Measurements from ENCODE around the gene PRDM11. TPM values are rescaled to one million over a fixed set of nuclear protein-coding genes. Genes with fewer than 3 reads are reported as not detected.

The PRDM11 gene
- total and polyA plus RNA-seq, 4 experiments from 2014 or later, result 0.30 to 8.5 (median 4.4) TPM

GRCh38 chr11:45168366-45169130, 22.1 kb downstream of the PRDM11 start:
- ChIA-PET CTCF (ENCODE audit: partially characterized antibody) (no interaction called here), POLR2A (ENCODE audit: partially characterized antibody) (no interaction called here)
- Histone ChIP-seq H3K27me3 (ENCODE audit: insufficient read depth, low read length) (no peaks in the 10 kb centered on the region), H3K4me3 (ENCODE audit: low read length in 2 of 2) (no peak overlapping the region), H3K27ac (ENCODE audit: low read depth, low read length) (no peak overlapping the region), H3K36me3 (ENCODE audit: insufficient read depth, low read length) (no peaks in the 10 kb centered on the region), H3K9me3 (ENCODE audit: control insufficient read depth in 1 of 2, low read length in 2 of 2) (no peaks in the 10 kb centered on the region), H3K4me1 (ENCODE audit: insufficient read depth, low read length) (no peaks in the 10 kb centered on the region)
- Mint-ChIP-seq H3K9me3 (no peaks in the 10 kb centered on the region), H3K36me3 (peaks cover 0 to 4% of the 10 kb centered on the region in 2 donors), H3K4me3 (no peak overlapping the region), H3K27ac (peak overlapping the region in 1 of 7 donors; percentile 47), H3K27me3 (no peaks in the 10 kb centered on the region), H3K4me1 (peaks cover 0 to 14% (median 6%) of the 10 kb centered on the region in 4 donors)
- intact Hi-C loops (cut with micrococcal nuclease), result no loop called here
- DNase-seq, result no peak

GRCh38 chr11:45169310-45170072, 23.1 kb downstream of the PRDM11 start:
- ChIA-PET CTCF (ENCODE audit: partially characterized antibody) (no interaction called here), POLR2A (ENCODE audit: partially characterized antibody) (no interaction called here)
- H3K9me3 Mint-ChIP-seq, result no peaks in the 10 kb centered on the region
- no peaks in the 10 kb centered on the region for H3K27me3 ChIP-seq (ENCODE audit: insufficient read depth, low read length)
- DNase-seq, result no peak
- peak overlapping the region in 1 of 7 donors; percentile 5 for H3K27ac Mint-ChIP-seq
- intact Hi-C loops (cut with micrococcal nuclease), result no loop called here
- no peak overlapping the region for H3K4me3 ChIP-seq (ENCODE audit: low read length in 2 of 2)
- H3K36me3 ChIP-seq (ENCODE audit: insufficient read depth, low read length), result no peaks in the 10 kb centered on the region
- no peaks in the 10 kb centered on the region for H3K9me3 ChIP-seq (ENCODE audit: control insufficient read depth in 1 of 2, low read length in 2 of 2)
- H3K27ac ChIP-seq (ENCODE audit: low read depth, low read length), result no peak overlapping the region
- H3K4me1 Mint-ChIP-seq, result peaks cover 0 to 14% (median 6%) of the 10 kb centered on the region in 4 donors
- no peaks in the 10 kb centered on the region for H3K4me1 ChIP-seq (ENCODE audit: insufficient read depth, low read length)
- peaks cover 0 to 4% of the 10 kb centered on the region in 2 donors for H3K36me3 Mint-ChIP-seq
- no peak overlapping the region for H3K4me3 Mint-ChIP-seq
- peaks cover 0 to 2% of the 10 kb centered on the region in 2 donors for H3K27me3 Mint-ChIP-seq

- Histone ChIP-seq H3K36me3 (ENCODE audit: insufficient read depth, low read length) (no peaks in the 10 kb centered on the region), H3K4me1 (ENCODE audit: insufficient read depth, low read length) (no peaks in the 10 kb centered on the region), H3K27me3 (ENCODE audit: insufficient read depth, low read length) (no peaks in the 10 kb centered on the region), H3K4me3 (ENCODE audit: low read length in 2 of 2) (no peak overlapping the region), H3K27ac (ENCODE audit: low read depth, low read length) (no peak overlapping the region), H3K9me3 (ENCODE audit: control insufficient read depth in 1 of 2, low read length in 2 of 2) (no peaks in the 10 kb centered on the region)
- no peak overlapping the region for H3K4me3 Mint-ChIP-seq
- ChIA-PET CTCF (ENCODE audit: partially characterized antibody) (no interaction called here), POLR2A (ENCODE audit: partially characterized antibody) (no interaction called here)
- H3K27ac Mint-ChIP-seq, result no peak overlapping the region
- H3K4me1 Mint-ChIP-seq, result peaks cover 0 to 14% (median 6%) of the 10 kb centered on the region in 4 donors
- H3K9me3 Mint-ChIP-seq, result no peaks in the 10 kb centered on the region
- peaks cover 0 to 2% of the 10 kb centered on the region in 2 donors for H3K27me3 Mint-ChIP-seq
- DNase-seq, result no peak
- H3K36me3 Mint-ChIP-seq, result peaks cover 0 to 4% of the 10 kb centered on the region in 2 donors
- intact Hi-C loops (cut with micrococcal nuclease), result no loop called here
These were observed 24.0 kb downstream of the PRDM11 start for GRCh38 chr11:45170484-45170883.

GRCh38 chr11:45171550-45171949, 25.1 kb downstream of the PRDM11 start:
- Mint-ChIP-seq H3K36me3 (peaks cover 0 to 4% of the 10 kb centered on the region in 2 donors), H3K4me3 (no peak overlapping the region), H3K4me1 (peaks cover 0 to 14% (median 5%) of the 10 kb centered on the region in 4 donors), H3K27me3 (peaks cover 0 to 2% of the 10 kb centered on the region in 2 donors), H3K27ac (no peak overlapping the region), H3K9me3 (no peaks in the 10 kb centered on the region)
- no peak overlapping the region for H3K4me3 ChIP-seq (ENCODE audit: low read length in 2 of 2)
- no peaks in the 10 kb centered on the region for H3K4me1 ChIP-seq (ENCODE audit: insufficient read depth, low read length)
- H3K9me3 ChIP-seq (ENCODE audit: control insufficient read depth in 1 of 2, low read length in 2 of 2), result no peaks in the 10 kb centered on the region
- DNase-seq, result no peak
- intact Hi-C loops (cut with micrococcal nuclease), result no loop called here
- no peak overlapping the region for H3K27ac ChIP-seq (ENCODE audit: low read depth, low read length)
- CTCF ChIA-PET (ENCODE audit: partially characterized antibody), result no interaction called here
- H3K36me3 ChIP-seq (ENCODE audit: insufficient read depth, low read length), result no peaks in the 10 kb centered on the region
- POLR2A ChIA-PET (ENCODE audit: partially characterized antibody), result no interaction called here
- no peaks in the 10 kb centered on the region for H3K27me3 ChIP-seq (ENCODE audit: insufficient read depth, low read length)

GRCh38 chr11:45173064-45173463, 26.6 kb downstream of the PRDM11 start:
- Mint-ChIP-seq H3K27ac (no peak overlapping the region), H3K9me3 (no peaks in the 10 kb centered on the region), H3K27me3 (peaks cover 2% of the 10 kb centered on the region in 2 donors), H3K4me1 (peaks cover 0 to 14% (median 3%) of the 10 kb centered on the region in 4 donors), H3K4me3 (no peak overlapping the region), H3K36me3 (peaks cover 0 to 4% of the 10 kb centered on the region in 2 donors)
- no peak overlapping the region for H3K4me3 ChIP-seq (ENCODE audit: low read length in 2 of 2)
- no peaks in the 10 kb centered on the region for H3K27me3 ChIP-seq (ENCODE audit: insufficient read depth, low read length)
- no peaks in the 10 kb centered on the region for H3K9me3 ChIP-seq (ENCODE audit: control insufficient read depth in 1 of 2, low read length in 2 of 2)
- POLR2A ChIA-PET (ENCODE audit: partially characterized antibody), result no interaction called here
- CTCF ChIA-PET (ENCODE audit: partially characterized antibody), result no interaction called here
- H3K36me3 ChIP-seq (ENCODE audit: insufficient read depth, low read length), result no peaks in the 10 kb centered on the region
- intact Hi-C loops (cut with micrococcal nuclease), result no loop called here
- no peak overlapping the region for H3K27ac ChIP-seq (ENCODE audit: low read depth, low read length)
- DNase-seq, result no peak
- H3K4me1 ChIP-seq (ENCODE audit: insufficient read depth, low read length), result no peaks in the 10 kb centered on the region

GRCh38 chr11:45174168-45174835, 27.9 kb downstream of the PRDM11 start:
- no peak overlapping the region for H3K4me3 Mint-ChIP-seq
- Histone ChIP-seq H3K4me1 (ENCODE audit: insufficient read depth, low read length) (peaks cover under 1% of the 10 kb centered on the region), H3K27me3 (ENCODE audit: insufficient read depth, low read length) (peaks cover 5% of the 10 kb centered on the region), H3K36me3 (ENCODE audit: insufficient read depth, low read length) (no peaks in the 10 kb centered on the region), H3K9me3 (ENCODE audit: control insufficient read depth in 1 of 2, low read length in 2 of 2) (no peaks in the 10 kb centered on the region), H3K27ac (ENCODE audit: low read depth, low read length) (no peak overlapping the region), H3K4me3 (ENCODE audit: low read length in 2 of 2) (no peak overlapping the region)
- peaks cover 5 to 26% (median 7%) of the 10 kb centered on the region in 4 donors for H3K4me1 Mint-ChIP-seq
- CTCF ChIA-PET (ENCODE audit: partially characterized antibody), result interaction anchor here (1.4 kb wide), 1 partner anchor 12 kb away, joined by 3 read pairs; no protein-coding TSS in a partner anchor
- POLR2A ChIA-PET (ENCODE audit: partially characterized antibody), result no interaction called here
- H3K9me3 Mint-ChIP-seq, result no peaks in the 10 kb centered on the region
- peaks cover 8 to 13% of the 10 kb centered on the region in 2 donors for H3K27me3 Mint-ChIP-seq
- H3K27ac Mint-ChIP-seq, result no peak overlapping the region
- H3K36me3 Mint-ChIP-seq, result peaks cover 2 to 8% of the 10 kb centered on the region in 2 donors
- intact Hi-C loops (cut with micrococcal nuclease), result no loop called here
- DNase-seq, result no peak

- intact Hi-C loops (cut with micrococcal nuclease), result no loop called here
- Mint-ChIP-seq H3K4me3 (no peak overlapping the region), H3K27me3 (peaks cover 9 to 17% of the 10 kb centered on the region in 2 donors), H3K27ac (no peak overlapping the region), H3K4me1 (peaks cover 9 to 31% (median 12%) of the 10 kb centered on the region in 4 donors), H3K9me3 (no peaks in the 10 kb centered on the region), H3K36me3 (peaks cover 2 to 8% of the 10 kb centered on the region in 2 donors)
- DNase-seq, result no peak
- ChIA-PET CTCF (ENCODE audit: partially characterized antibody) (interaction anchor here (1.4 kb wide), 1 partner anchor 11 kb away, joined by 3 read pairs; no protein-coding TSS in a partner anchor), POLR2A (ENCODE audit: partially characterized antibody) (no interaction called here)
- H3K9me3 ChIP-seq (ENCODE audit: control insufficient read depth in 1 of 2, low read length in 2 of 2), result no peaks in the 10 kb centered on the region
- H3K27ac ChIP-seq (ENCODE audit: low read depth, low read length), result no peak overlapping the region
- H3K4me3 ChIP-seq (ENCODE audit: low read length in 2 of 2), result no peak overlapping the region
- H3K4me1 ChIP-seq (ENCODE audit: insufficient read depth, low read length), result peaks cover 7% of the 10 kb centered on the region
- no peaks in the 10 kb centered on the region for H3K36me3 ChIP-seq (ENCODE audit: insufficient read depth, low read length)
- peaks cover 11% of the 10 kb centered on the region for H3K27me3 ChIP-seq (ENCODE audit: insufficient read depth, low read length)
These were observed 28.5 kb downstream of the PRDM11 start for GRCh38 chr11:45174963-45175362.

All from CD4-positive, alpha-beta memory T cell (primary cell).